Fibroblast of lung (primary cell): ENCODE data around the gene TRIM44. TPM values are rescaled to one million over a fixed set of nuclear protein-coding genes. Genes with fewer than 3 reads are reported as not detected.
A peak's percentile ranks its signal among the peaks of the same experiment; 100 is the strongest.

Experiments used
- DNase-seq, 2 donors: peaks; one replicate each; pipeline versions ENCODE4 v3.0.0 to v3.0.0-alpha.2; 2010; ENCODE audit warnings: low read depth in 2 of 2
- H2AFZ ChIP-seq: 2 replicates; pipeline ENCODE4 v1.5.1; 2012; ENCODE audit warnings: low read length, control low read depth, inconsistent platforms
- H3K27ac ChIP-seq: 2 replicates; pipeline ENCODE4 v1.5.1; 2011; ENCODE audit warnings: low read length, control low read depth; ENCODE audit not compliant: insufficient read depth
- H3K27me3 ChIP-seq: 2 replicates; pipeline ENCODE4 v1.5.1; 2011; ENCODE audit warnings: mild to moderate bottlenecking, low read length; ENCODE audit not compliant: control insufficient read depth, insufficient read depth
- H3K36me3 ChIP-seq: 2 replicates; pipeline ENCODE4 v1.5.1; 2011; ENCODE audit warnings: low read length; ENCODE audit not compliant: control insufficient read depth, insufficient read depth
- H3K4me1 ChIP-seq: 2 replicates; pipeline ENCODE4 v1.5.1; 2011; ENCODE audit warnings: low read length; ENCODE audit not compliant: control insufficient read depth, insufficient read depth; ENCODE audit errors: extremely low read depth
- H3K4me2 ChIP-seq: 2 replicates; pipeline ENCODE4 v1.5.1; 2011; ENCODE audit warnings: low read length, control low read depth; ENCODE audit not compliant: insufficient read depth; ENCODE audit errors: extremely low read depth
- H3K4me3 ChIP-seq, 4 experiments: fragments of 200-600 bp in 1 of 4; sonication (generic) in 1 of 4; replicated peaks in 1 of 4; 2 replicates each; pipeline ENCODE4 v1.5.1; 2011 to 2016; ENCODE audit warnings: low read length in 4 of 4, low read depth in 3 of 4, mild to moderate bottlenecking in 3 of 4, control low read depth in 2 of 4, inconsistent platforms in 1 of 4, mixed read lengths in 1 of 4; ENCODE audit not compliant: insufficient read depth in 1 of 4; ENCODE audit errors: control extremely low read depth in 1 of 4
- H3K79me2 ChIP-seq: 2 replicates; pipeline ENCODE4 v1.5.1; 2012; ENCODE audit warnings: mild to moderate bottlenecking, low read length, inconsistent platforms; ENCODE audit not compliant: control insufficient read depth, insufficient read depth
- H3K9ac ChIP-seq: 2 replicates; pipeline ENCODE4 v1.5.1; 2011; ENCODE audit warnings: mild to moderate bottlenecking, low read length, control low read depth; ENCODE audit not compliant: insufficient read depth
- H3K9me3 ChIP-seq: 2 replicates; pipeline ENCODE4 v1.5.1; 2012; ENCODE audit warnings: low read depth, low read length; ENCODE audit not compliant: control insufficient read depth, insufficient read depth
- H4K20me1 ChIP-seq: 2 replicates; pipeline ENCODE4 v1.5.1; 2011; ENCODE audit warnings: low read length; ENCODE audit not compliant: control insufficient read depth, insufficient read depth; ENCODE audit errors: extremely low read depth
- CTCF ChIP-seq, 2 donors: IDR thresholded peaks in 1 of 2; conservative IDR thresholded peaks in 1 of 2; 1 replicate in 1 of 2; 2 replicates in 1 of 2; pipeline ENCODE4 v1.5.1; 2011 to 2012; ENCODE audit warnings: low read length in 2 of 2, control low read depth in 1 of 2, inconsistent platforms in 1 of 2, low read depth in 1 of 2, mild to moderate bottlenecking in 1 of 2
- EZH2 ChIP-seq: IDR thresholded peaks from 2 replicates; pipeline ENCODE4 v1.5.1; 2012; ENCODE audit warnings: low read length, control low read depth, mild to moderate bottlenecking; ENCODE audit errors: missing control alignments
- polyA plus RNA-seq, 2 donors: library from polyadenylated mRNA; depleted of rRNA in 1 of 2; stranded (reverse) in 1 of 2; unstranded in 1 of 2; fragments of >200 nt; gene quantifications; 2 replicates each; pipeline ENCODE4 v1.2.1, GENCODE V29; 2011 to 2012; ENCODE audit warnings: missing spikeins in 1 of 2
- total RNA-seq: library from RNA; depleted of rRNA; stranded (reverse); fragments of >200 nt; gene quantifications from 2 replicates; pipeline ENCODE4 v1.2.1, GENCODE V29; 2014

Gene TRIM44
- total and polyA plus RNA-seq, 2 donors (not counting 1 experiment from before 2014, with no cell fraction given), result 10.4 to 78.3 TPM

GRCh38 chr11:35794850-35795249 lies 132.3 kb downstream of the TRIM44 start:
- H3K9me3 ChIP-seq, result no peaks in the 10 kb centered on the region
- no peak overlapping the region for H2AFZ ChIP-seq
- H3K4me3 ChIP-seq, result no peak overlapping the region
- H3K4me1 ChIP-seq, result peaks cover 16% of the 10 kb centered on the region
- H3K4me2 ChIP-seq, result no peak overlapping the region
- no peaks in the 10 kb centered on the region for H4K20me1 ChIP-seq
- no peaks in the 10 kb centered on the region for H3K27me3 ChIP-seq
- H3K79me2 ChIP-seq, result peaks cover 1% of the 10 kb centered on the region
- H3K9ac ChIP-seq, result no peak overlapping the region
- H3K36me3 ChIP-seq, result no peaks in the 10 kb centered on the region
- no peak overlapping the region for H3K27ac ChIP-seq
- TF ChIP-seq CTCF (conservative IDR thresholded peaks at IDR 0.05 in 1 of 2, IDR thresholded peaks at IDR 0.05 in 1 of 2; ENCODE audit: low read depth in 1 of 2, low read length in 2 of 2) (no peak), EZH2 (no peak)
- peak; percentile 46 to 83 for DNase-seq

DNA sequence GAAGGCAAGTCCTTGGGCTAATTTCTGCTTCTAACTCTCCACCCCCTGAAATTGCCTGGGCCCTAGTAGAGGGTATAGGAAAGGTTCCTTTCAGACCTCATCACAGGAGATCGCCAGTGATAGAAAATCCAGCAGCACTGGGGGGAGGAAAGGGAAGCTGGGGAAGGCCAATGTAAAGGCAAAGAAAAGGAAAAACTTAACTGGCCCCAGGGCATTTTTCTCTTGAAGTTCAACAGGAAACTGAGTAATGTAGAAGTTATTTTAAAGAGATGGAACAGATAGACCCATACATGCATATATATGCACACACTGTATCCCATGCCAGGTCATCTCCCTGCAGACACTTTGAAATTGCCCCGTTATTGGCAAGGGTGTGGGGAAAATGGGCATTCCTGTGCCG lies 134.0 kb downstream of the TRIM44 start:
- Histone ChIP-seq H3K9me3 (no peaks in the 10 kb centered on the region), H3K27me3 (no peaks in the 10 kb centered on the region), H3K9ac (no peak overlapping the region), H3K27ac (no peak overlapping the region), H4K20me1 (no peaks in the 10 kb centered on the region), H3K79me2 (peaks cover 1% of the 10 kb centered on the region), H3K36me3 (no peaks in the 10 kb centered on the region), H2AFZ (no peak overlapping the region), H3K4me3 (no peak overlapping the region), H3K4me1 (peaks cover 16% of the 10 kb centered on the region), H3K4me2 (no peak overlapping the region)
- TF ChIP-seq CTCF (conservative IDR thresholded peaks at IDR 0.05 in 1 of 2, IDR thresholded peaks at IDR 0.05 in 1 of 2; ENCODE audit: low read depth in 1 of 2, low read length in 2 of 2) (no peak), EZH2 (no peak)
- DNase-seq, result peak in 1 of 2 donors; percentile 34

- Histone ChIP-seq H3K9ac (no peak overlapping the region), H3K27ac (no peak overlapping the region), H3K9me3 (no peaks in the 10 kb centered on the region), H4K20me1 (no peaks in the 10 kb centered on the region), H3K36me3 (no peaks in the 10 kb centered on the region), H2AFZ (no peak overlapping the region), H3K79me2 (peaks cover 1% of the 10 kb centered on the region), H3K4me1 (peaks cover 16% of the 10 kb centered on the region), H3K4me3 (no peak overlapping the region), H3K27me3 (no peaks in the 10 kb centered on the region), H3K4me2 (no peak overlapping the region)
- peak in 1 of 2 donors; percentile 29 for DNase-seq
- TF ChIP-seq CTCF (conservative IDR thresholded peaks at IDR 0.05 in 1 of 2, IDR thresholded peaks at IDR 0.05 in 1 of 2; ENCODE audit: low read depth in 1 of 2, low read length in 2 of 2) (no peak), EZH2 (no peak)
These were observed 135.8 kb downstream of the TRIM44 start for GRCh38 chr11:35798423-35798822.
